GM12878 (cell line): ENCODE measurements around the gene SLAMF9. TPM values are rescaled to one million over a fixed set of nuclear protein-coding genes. Genes with fewer than 3 reads are reported as not detected.

ENCODE experiments used
- ATAC-seq: fragments of 200-7000 bp; cut with Tn5 transposase; 3 replicates; pipeline ENCODE4 v1.9.1; 2020; ENCODE audit warnings: mild to moderate bottlenecking, moderate library complexity
- BruUV-seq: library from RNA; stranded (reverse); fragments of 400-500 nt; replicated peaks from 2 replicates; lab custom pipeline; 2021; lab: Mats Ljungman, UMichigan
- CTCF ChIA-PET: fragments of 300-600 bp; sonication (Branson Sonifier 250); formaldehyde crosslinking; extraction: SDS; loops from one replicate; lab custom pipeline; 2021; ENCODE audit warnings: inconsistent platforms; lab: Yijun Ruan, JAX
- POLR2A ChIA-PET: fragments of 350-600 bp; formaldehyde crosslinking; extraction: SDS; loops from one replicate; lab custom pipeline; 2021; ENCODE audit warnings: inconsistent platforms; lab: Charles Lee
- RAD21 ChIA-PET: fragments of 300-600 bp; sonication (Branson Sonifier 250); formaldehyde crosslinking; loops from one replicate; lab custom pipeline; 2023; ENCODE audit warnings: antibody characterized with exemption; ENCODE audit not compliant: unreplicated experiment; lab: Charles Lee
- SMC1A ChIA-PET: fragments of 300-600 bp; sonication (Branson Sonifier 250); formaldehyde crosslinking; loops from one replicate; lab custom pipeline; 2023; ENCODE audit not compliant: unreplicated experiment, uncharacterized antibody; lab: Charles Lee
- DNase-seq: peaks from one replicate; pipeline ENCODE4 v3.0.0-alpha.2; 2011; ENCODE audit warnings: low read depth, low spot score
- FAIRE-seq: peaks from 3 replicates; lab custom pipeline; 2011; peaks lifted over from hg19 to GRCh38; lab: Jason Lieb, UNC
- H2AFZ ChIP-seq: 2 replicates; pipeline ENCODE4 v1.6.0; 2011; ENCODE audit warnings: low read depth, low read length, control low read depth; ENCODE audit not compliant: control insufficient read depth
- H3K27ac ChIP-seq: 2 replicates; pipeline ENCODE4 v1.5.1; 2011; ENCODE audit warnings: control low read depth; ENCODE audit not compliant: control insufficient read depth, insufficient read depth
- H3K27me3 ChIP-seq, 2 experiments: replicated peaks in 1 of 2; 2 replicates each; pipeline versions ENCODE4 v1.6.0 to v1.6.1; 2011; ENCODE audit warnings: low read length in 1 of 2; ENCODE audit not compliant: control insufficient read depth in 2 of 2, insufficient read depth in 2 of 2
- H3K36me3 ChIP-seq, 2 experiments: 2 replicates each; pipeline ENCODE4 v1.5.1; 2011; ENCODE audit warnings: low read length in 1 of 2; ENCODE audit not compliant: control insufficient read depth in 2 of 2, insufficient read depth in 2 of 2
- H3K4me1 ChIP-seq: 2 replicates; pipeline ENCODE4 v1.6.1; 2011; ENCODE audit warnings: mild to moderate bottlenecking, low read length, moderate library complexity, mixed read lengths; ENCODE audit not compliant: control insufficient read depth, insufficient read depth
- H3K4me2 ChIP-seq: 2 replicates; pipeline ENCODE4 v1.6.0; 2011; ENCODE audit warnings: control low read depth; ENCODE audit not compliant: control insufficient read depth, insufficient read depth
- H3K4me3 ChIP-seq: fragments of 200-600 bp; sonication (generic); 2 replicates; pipeline ENCODE4 v1.5.1; 2016
- H3K79me2 ChIP-seq: 2 replicates; pipeline ENCODE4 v1.6.0; 2011; ENCODE audit warnings: low read length; ENCODE audit not compliant: control insufficient read depth, insufficient read depth
- H3K9ac ChIP-seq: 2 replicates; pipeline ENCODE4 v1.8.0; 2011; ENCODE audit warnings: low read length, control low read depth, mixed read lengths; ENCODE audit not compliant: control insufficient read depth, insufficient read depth
- H3K9me3 ChIP-seq: replicated peaks from 3 replicates; pipeline ENCODE4 v1.5.1; 2011; ENCODE audit warnings: mild to moderate bottlenecking, low read length; ENCODE audit not compliant: control insufficient read depth, insufficient read depth
- H4K20me1 ChIP-seq: 2 replicates; pipeline ENCODE4 v1.6.0; 2011; ENCODE audit not compliant: control insufficient read depth, insufficient read depth
- DPF2 ChIP-seq: fragments of 450-650 bp; IDR thresholded peaks from 2 replicates; pipeline ENCODE4 v1.6.1; 2017; ENCODE audit warnings: mild to moderate bottlenecking
- EGR1 ChIP-seq, 2 experiments: IDR thresholded peaks; 1 replicate in 1 of 2; 2 replicates in 1 of 2; pipeline ENCODE4 v1.6.1; 2011 to 2012; ENCODE audit warnings: low read depth in 2 of 2, low read length in 2 of 2, borderline replicate concordance in 1 of 2, mild to moderate bottlenecking in 1 of 2, moderate library complexity in 1 of 2
- IKZF2 ChIP-seq, 2 experiments: fragments of 450-650 bp; IDR thresholded peaks; 2 replicates each; pipeline ENCODE4 v1.6.1; 2017; ENCODE audit warnings: mild to moderate bottlenecking in 2 of 2, moderate library complexity in 2 of 2
- MEF2B ChIP-seq: fragments of 450-650 bp; IDR thresholded peaks from 2 replicates; pipeline ENCODE4 v1.6.1; 2018; ENCODE audit warnings: mild to moderate bottlenecking, moderate library complexity; ENCODE audit not compliant: partially characterized antibody, poor library complexity, severe bottlenecking
- MLLT1 ChIP-seq: fragments of 450-650 bp; IDR thresholded peaks from 2 replicates; pipeline ENCODE4 v1.6.1; 2016; ENCODE audit warnings: mild to moderate bottlenecking
- MTA2 ChIP-seq: fragments of 450-650 bp; IDR thresholded peaks from 2 replicates; pipeline ENCODE4 v1.6.1; 2016; ENCODE audit warnings: low read depth, mild to moderate bottlenecking, moderate library complexity
- NFYB ChIP-seq: IDR thresholded peaks from 2 replicates; pipeline ENCODE4 v1.6.1; 2011; ENCODE audit warnings: low read depth, mild to moderate bottlenecking, low read length, improper control_type of control experiment, moderate library complexity; ENCODE audit not compliant: insufficient read depth
- NR2C1 ChIP-seq: fragments of 450-650 bp; IDR thresholded peaks from 2 replicates; pipeline ENCODE4 v1.6.1; 2017; ENCODE audit warnings: antibody characterized with exemption, mild to moderate bottlenecking, moderate library complexity
- PAX8 ChIP-seq: fragments of 450-650 bp; IDR thresholded peaks from 2 replicates; pipeline ENCODE4 v1.6.1; 2017; ENCODE audit warnings: mild to moderate bottlenecking, moderate library complexity
- RCOR1 ChIP-seq: conservative IDR thresholded peaks from 2 replicates; pipeline ENCODE4 v1.6.1; 2012; ENCODE audit warnings: low read depth, low read length, improper control_type of control experiment
- RELB ChIP-seq: fragments of 450-650 bp; IDR thresholded peaks from 2 replicates; pipeline ENCODE4 v1.6.1; 2017; ENCODE audit warnings: low read depth, mild to moderate bottlenecking, moderate library complexity
- RUNX3 ChIP-seq: IDR thresholded peaks from 2 replicates; pipeline ENCODE4 v1.6.1; 2012; ENCODE audit warnings: low read length, inconsistent platforms
- SPI1 ChIP-seq: IDR thresholded peaks from 2 replicates; pipeline ENCODE4 v1.6.1; 2011; ENCODE audit warnings: low read depth, mild to moderate bottlenecking, low read length, moderate library complexity, borderline replicate concordance; ENCODE audit not compliant: insufficient read depth
- TCF3 ChIP-seq: IDR thresholded peaks from 2 replicates; pipeline ENCODE4 v1.6.1; 2012; ENCODE audit warnings: low read depth, mild to moderate bottlenecking, low read length, borderline replicate concordance; ENCODE audit not compliant: insufficient read depth
- ZSCAN29 ChIP-seq: fragments of 450-650 bp; IDR thresholded peaks from 2 replicates; pipeline ENCODE4 v1.6.1; 2017; ENCODE audit warnings: mild to moderate bottlenecking, moderate library complexity
- WGBS: methylation state at CpG from one replicate; pipeline ENCODE4 v1.1.6; 2016; ENCODE audit warnings: low lambda C conversion rate; ENCODE audit not compliant: insufficient replicate concordance, insufficient coverage; ENCODE audit errors: missing lambda C conversion rate; 5-methylcytosine and 5-hydroxymethylcytosine counted together
- in situ Hi-C: fragments of 300-500 bp; cut with MboI; formaldehyde crosslinking; loops from 9 replicates; pipeline ENCODE4 v1.14.3; 2018; ENCODE audit warnings: mixed read lengths
- intact Hi-C: fragments of 100-400 bp; cut with micrococcal nuclease; formaldehyde crosslinking; loops from one replicate; pipeline ENCODE4 v1.14.2; 2022; ENCODE audit not compliant: unreplicated experiment
- polyA plus RNA-seq, 11 experiments: library from polyadenylated mRNA; depleted of rRNA in 4 of 11; unstranded in 6 of 11; stranded (reverse) in 5 of 11; fragments of >200 nt; fragmentation: Nextera tagmentation in 4 of 11; fragmentation: Illumina TruSeq in 1 of 11; extraction: Ambion mirVana in 4 of 11; extraction: Trizol in 1 of 11; gene quantifications; 1 replicate in 1 of 11; 2 replicates in 10 of 11; pipeline versions ENCODE4 v1.2.1 to v1.2.3, GENCODE V29; 2011 to 2016; ENCODE audit warnings: inconsistent platforms in 2 of 11, missing spikeins in 2 of 11, low read depth in 1 of 11
- total RNA-seq, 4 experiments: library from RNA; depleted of rRNA in 3 of 4; stranded (reverse); fragments of >200 nt in 3 of 4; fragmentation: Illumina TruSeq in 1 of 4; extraction: Trizol in 1 of 4; gene quantifications; 2 replicates each; pipeline versions ENCODE4 v1.2.1 to v1.2.3, GENCODE V29; 2013 to 2021
- TF ChIP-seq, protein P1 (sequence below): fragments of 450-650 bp; formaldehyde crosslinking; IDR thresholded peaks from 2 replicates; pipeline ENCODE4 v1.4.0; 2022; ENCODE audit warnings: mild to moderate bottlenecking, moderate library complexity
- TF ChIP-seq, protein P2 (sequence below): fragments of 450-650 bp; IDR thresholded peaks from 2 replicates; pipeline ENCODE4 v1.6.1; 2017; ENCODE audit warnings: mild to moderate bottlenecking

The SLAMF9 gene
- total and polyA plus RNA-seq, 10 of the 15 experiments (the other 5 are each of a cell fraction or from before 2014, with no cell fraction given): not detected

GRCh38 chr1:159973350-159973940, 19.4 kb upstream of the SLAMF9 start:
- RAD21 ChIA-PET: no interaction called here
- WGBS: 22% methylated on average over 6 of the region's 6 CpGs
- Histone ChIP-seq H3K4me2 (no peak overlapping the region), H3K4me3 (no peak overlapping the region), H3K9ac (no peak overlapping the region), H3K79me2 (no peaks in the 10 kb centered on the region), H4K20me1 (no peaks in the 10 kb centered on the region), H3K36me3 (no peaks in the 10 kb centered on the region), H3K27me3 (peaks cover 3 to 4% of the 10 kb centered on the region in 2 experiments), H2AFZ (no peak overlapping the region), H3K9me3 (no peaks in the 10 kb centered on the region), H3K4me1 (no peaks in the 10 kb centered on the region), H3K27ac (no peak overlapping the region)
- intact Hi-C loops: no loop called here
- no TSS peak for BruUV-seq
- CTCF ChIA-PET: interaction anchor here (0.9 kb wide), 1 partner anchor 34 kb away, joined by 3 read pairs; no protein-coding TSS in a partner anchor
- DNase-seq: no peak
- FAIRE-seq: no peak
- SMC1A ChIA-PET: no interaction called here
- POLR2A ChIA-PET: no interaction called here
- in situ Hi-C loops: no loop called here
- ATAC-seq: no peak
- TF ChIP-seq NFYB (no peak), MTA2 (no peak), MLLT1 (no peak), EGR1 (IDR thresholded peaks at IDR 0.05; ENCODE audit: borderline replicate concordance in 1 of 2, low read depth in 2 of 2, low read length in 2 of 2) (no peak), IKZF2 (IDR thresholded peaks at IDR 0.05) (no peak), PAX8 (no peak), RUNX3 (no peak), DPF2 (no peak), SPI1 (no peak), MEF2B (no peak), RCOR1 (no peak), TCF3 (no peak), ZSCAN29 (no peak), RELB (no peak), NR2C1 (no peak)
- TF ChIP-seq, protein P1, sequence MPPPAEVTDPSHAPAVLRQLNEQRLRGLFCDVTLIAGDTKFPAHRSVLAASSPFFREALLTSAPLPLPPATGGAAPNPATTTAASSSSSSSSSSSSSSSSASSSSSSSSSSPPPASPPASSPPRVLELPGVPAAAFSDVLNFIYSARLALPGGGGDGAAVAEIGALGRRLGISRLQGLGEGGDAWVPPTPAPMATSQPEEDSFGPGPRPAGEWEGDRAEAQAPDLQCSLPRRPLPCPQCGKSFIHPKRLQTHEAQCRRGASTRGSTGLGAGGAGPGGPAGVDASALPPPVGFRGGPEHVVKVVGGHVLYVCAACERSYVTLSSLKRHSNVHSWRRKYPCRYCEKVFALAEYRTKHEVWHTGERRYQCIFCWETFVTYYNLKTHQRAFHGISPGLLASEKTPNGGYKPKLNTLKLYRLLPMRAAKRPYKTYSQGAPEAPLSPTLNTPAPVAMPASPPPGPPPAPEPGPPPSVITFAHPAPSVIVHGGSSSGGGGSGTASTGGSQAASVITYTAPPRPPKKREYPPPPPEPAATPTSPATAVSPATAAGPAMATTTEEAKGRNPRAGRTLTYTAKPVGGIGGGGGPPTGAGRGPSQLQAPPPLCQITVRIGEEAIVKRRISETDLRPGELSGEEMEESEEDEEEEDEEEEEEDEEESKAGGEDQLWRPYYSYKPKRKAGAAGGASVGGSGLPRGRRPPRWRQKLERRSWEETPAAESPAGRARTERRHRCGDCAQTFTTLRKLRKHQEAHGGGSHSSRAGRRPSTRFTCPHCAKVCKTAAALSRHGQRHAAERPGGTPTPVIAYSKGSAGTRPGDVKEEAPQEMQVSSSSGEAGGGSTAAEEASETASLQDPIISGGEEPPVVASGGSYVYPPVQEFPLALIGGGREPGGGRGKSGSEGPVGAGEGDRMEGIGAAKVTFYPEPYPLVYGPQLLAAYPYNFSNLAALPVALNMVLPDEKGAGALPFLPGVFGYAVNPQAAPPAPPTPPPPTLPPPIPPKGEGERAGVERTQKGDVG: no peak
- TF ChIP-seq, protein P2, sequence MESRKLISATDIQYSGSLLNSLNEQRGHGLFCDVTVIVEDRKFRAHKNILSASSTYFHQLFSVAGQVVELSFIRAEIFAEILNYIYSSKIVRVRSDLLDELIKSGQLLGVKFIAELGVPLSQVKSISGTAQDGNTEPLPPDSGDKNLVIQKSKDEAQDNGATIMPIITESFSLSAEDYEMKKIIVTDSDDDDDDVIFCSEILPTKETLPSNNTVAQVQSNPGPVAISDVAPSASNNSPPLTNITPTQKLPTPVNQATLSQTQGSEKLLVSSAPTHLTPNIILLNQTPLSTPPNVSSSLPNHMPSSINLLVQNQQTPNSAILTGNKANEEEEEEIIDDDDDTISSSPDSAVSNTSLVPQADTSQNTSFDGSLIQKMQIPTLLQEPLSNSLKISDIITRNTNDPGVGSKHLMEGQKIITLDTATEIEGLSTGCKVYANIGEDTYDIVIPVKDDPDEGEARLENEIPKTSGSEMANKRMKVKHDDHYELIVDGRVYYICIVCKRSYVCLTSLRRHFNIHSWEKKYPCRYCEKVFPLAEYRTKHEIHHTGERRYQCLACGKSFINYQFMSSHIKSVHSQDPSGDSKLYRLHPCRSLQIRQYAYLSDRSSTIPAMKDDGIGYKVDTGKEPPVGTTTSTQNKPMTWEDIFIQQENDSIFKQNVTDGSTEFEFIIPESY: no peak
